ENCODE measurements around the gene CCL1. TPM values are rescaled to one million over a fixed set of nuclear protein-coding genes. Genes with fewer than 3 reads are reported as not detected.

Gene CCL1
- total RNA-seq, 4 donors from 2014 or later, result not detected

- Histone ChIP-seq H3K4me1 (no peaks in the 10 kb centered on the region), H3K4me3 (no peak overlapping the region), H3K27me3 (no peaks in the 10 kb centered on the region), H3K27ac (no peak overlapping the region), H3K9me3 (no peaks in the 10 kb centered on the region), H3K36me3 (no peaks in the 10 kb centered on the region)
- no peak for DNase-seq
- TF ChIP-seq, protein P1, sequence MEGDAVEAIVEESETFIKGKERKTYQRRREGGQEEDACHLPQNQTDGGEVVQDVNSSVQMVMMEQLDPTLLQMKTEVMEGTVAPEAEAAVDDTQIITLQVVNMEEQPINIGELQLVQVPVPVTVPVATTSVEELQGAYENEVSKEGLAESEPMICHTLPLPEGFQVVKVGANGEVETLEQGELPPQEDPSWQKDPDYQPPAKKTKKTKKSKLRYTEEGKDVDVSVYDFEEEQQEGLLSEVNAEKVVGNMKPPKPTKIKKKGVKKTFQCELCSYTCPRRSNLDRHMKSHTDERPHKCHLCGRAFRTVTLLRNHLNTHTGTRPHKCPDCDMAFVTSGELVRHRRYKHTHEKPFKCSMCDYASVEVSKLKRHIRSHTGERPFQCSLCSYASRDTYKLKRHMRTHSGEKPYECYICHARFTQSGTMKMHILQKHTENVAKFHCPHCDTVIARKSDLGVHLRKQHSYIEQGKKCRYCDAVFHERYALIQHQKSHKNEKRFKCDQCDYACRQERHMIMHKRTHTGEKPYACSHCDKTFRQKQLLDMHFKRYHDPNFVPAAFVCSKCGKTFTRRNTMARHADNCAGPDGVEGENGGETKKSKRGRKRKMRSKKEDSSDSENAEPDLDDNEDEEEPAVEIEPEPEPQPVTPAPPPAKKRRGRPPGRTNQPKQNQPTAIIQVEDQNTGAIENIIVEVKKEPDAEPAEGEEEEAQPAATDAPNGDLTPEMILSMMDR (IDR thresholded peaks at IDR 0.05), result no peak
- no peak for TF ChIP-seq POLR2A (IDR thresholded peaks at IDR 0.05)
Measured at GRCh38 chr17:34374457-34374856, 11.4 kb upstream of the CCL1 start.

DNA sequence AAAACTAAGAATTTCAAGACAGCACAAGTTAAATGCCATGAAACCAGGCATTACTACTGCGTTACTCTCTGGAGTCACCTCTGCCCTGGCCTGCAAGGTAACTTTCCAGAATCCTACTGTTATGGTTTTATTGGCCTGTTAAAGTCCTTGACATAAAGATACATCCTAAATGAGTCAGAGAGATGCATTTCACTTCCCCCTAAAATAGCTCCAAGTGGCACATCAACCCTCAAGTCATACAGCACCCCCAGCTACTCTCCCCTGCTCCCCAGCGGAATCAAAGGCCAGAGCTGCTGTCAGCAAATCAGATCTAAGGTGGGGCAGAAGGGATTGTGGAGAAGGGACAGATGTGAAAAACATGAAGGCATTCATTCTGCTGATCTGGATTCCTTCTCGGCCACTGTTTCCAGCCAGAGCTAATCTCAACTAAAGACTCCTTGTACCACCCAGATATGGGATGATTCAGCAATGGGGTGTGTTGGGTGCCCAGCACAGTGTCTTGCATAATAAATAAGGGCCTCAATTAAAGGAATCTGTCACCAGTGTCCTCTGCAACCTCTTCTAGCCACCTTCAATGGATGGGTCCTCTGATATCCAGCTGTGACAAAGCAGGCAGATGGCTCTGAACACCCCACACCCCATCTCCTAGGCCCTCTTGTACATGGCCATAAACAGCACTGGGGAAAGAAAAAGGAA, 8.5 kb upstream of the CCL1 start:
- Histone ChIP-seq H3K36me3 (no peaks in the 10 kb centered on the region), H3K27ac (no peak overlapping the region), H3K27me3 (no peaks in the 10 kb centered on the region), H3K4me3 (no peak overlapping the region), H3K4me1 (no peaks in the 10 kb centered on the region), H3K9me3 (no peaks in the 10 kb centered on the region)
- DNase-seq, result no peak
- TF ChIP-seq POLR2A (IDR thresholded peaks at IDR 0.05), result no peak
- TF ChIP-seq, protein P1 (IDR thresholded peaks at IDR 0.05), result no peak

GRCh38 chr17:34370997-34371395, 8.0 kb upstream of the CCL1 start:
- Histone ChIP-seq H3K27ac (no peak overlapping the region), H3K4me3 (no peak overlapping the region), H3K27me3 (no peaks in the 10 kb centered on the region), H3K36me3 (no peaks in the 10 kb centered on the region), H3K9me3 (no peaks in the 10 kb centered on the region), H3K4me1 (no peaks in the 10 kb centered on the region)
- DNase-seq, result no peak
- TF ChIP-seq, protein P1 (IDR thresholded peaks at IDR 0.05), result no peak
- no peak for TF ChIP-seq POLR2A (IDR thresholded peaks at IDR 0.05)

DNA sequence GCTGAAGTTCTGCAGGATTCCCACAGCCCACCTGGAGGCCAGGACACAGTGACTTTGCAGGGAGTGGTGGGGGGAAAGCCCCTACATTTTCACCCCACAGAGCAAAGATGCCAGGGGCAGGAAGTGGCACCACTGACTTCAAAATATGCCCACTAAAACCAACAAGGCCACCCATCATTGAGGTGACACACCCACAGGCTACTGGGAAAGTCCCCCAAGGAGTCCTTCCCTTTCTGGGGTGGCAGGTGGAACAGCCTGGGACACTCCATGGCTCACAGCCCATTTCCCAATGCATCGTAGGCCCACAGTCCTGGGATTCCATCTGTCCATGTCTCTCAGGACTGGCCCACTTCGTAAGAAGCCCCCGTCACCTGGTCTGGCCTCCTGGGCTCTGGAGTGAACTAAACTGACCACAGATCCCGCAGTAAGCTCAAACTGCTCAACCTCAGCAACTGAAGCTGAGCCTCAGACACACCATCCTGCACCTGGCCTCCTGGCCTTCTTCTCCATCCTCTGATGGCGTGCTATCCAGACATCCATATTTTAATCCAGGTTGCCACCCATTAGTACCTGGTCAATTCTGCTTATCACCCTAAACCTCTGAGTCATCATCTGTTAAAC, 7.5 kb upstream of the CCL1 start:
- Histone ChIP-seq H3K36me3 (no peaks in the 10 kb centered on the region), H3K27me3 (no peaks in the 10 kb centered on the region), H3K9me3 (no peaks in the 10 kb centered on the region), H3K4me3 (no peak overlapping the region), H3K4me1 (no peaks in the 10 kb centered on the region), H3K27ac (no peak overlapping the region)
- no peak for DNase-seq
- no peak for TF ChIP-seq POLR2A (IDR thresholded peaks at IDR 0.05)
- TF ChIP-seq, protein P1 (IDR thresholded peaks at IDR 0.05), result no peak

DNA sequence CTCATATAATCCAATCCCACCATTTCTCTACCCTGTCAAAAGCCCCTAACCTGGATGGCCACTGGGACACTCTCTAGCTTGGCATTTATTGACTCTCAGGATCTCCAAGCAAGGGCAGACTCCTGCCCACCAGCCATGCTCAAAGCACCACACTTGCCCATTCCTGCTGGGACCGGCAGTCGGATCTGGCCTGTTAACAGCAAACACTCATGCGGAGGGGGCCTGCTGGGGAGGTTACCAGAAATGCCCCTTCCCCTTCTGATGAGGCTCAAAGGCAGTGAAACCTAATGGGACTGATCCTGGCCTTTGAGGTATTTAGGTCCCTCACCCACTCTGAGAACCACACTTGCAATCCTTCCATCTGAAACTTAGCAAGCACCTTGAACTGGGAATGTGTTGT, 6.5 kb upstream of the CCL1 start:
- H3K27me3 ChIP-seq, result no peaks in the 10 kb centered on the region
- no peaks in the 10 kb centered on the region for H3K9me3 ChIP-seq
- no peaks in the 10 kb centered on the region for H3K4me1 ChIP-seq
- no peak overlapping the region for H3K27ac ChIP-seq
- H3K4me3 ChIP-seq, result no peak overlapping the region
- DNase-seq, result no peak
- no peak for TF ChIP-seq POLR2A (IDR thresholded peaks at IDR 0.05)
- TF ChIP-seq, protein P1 (IDR thresholded peaks at IDR 0.05), result no peak
- H3K36me3 ChIP-seq, result no peaks in the 10 kb centered on the region

All from Peyer's patch (tissue), 4 donors.